ENCODE results near the gene PDS5B. TPM values are rescaled to one million over a fixed set of nuclear protein-coding genes. Genes with fewer than 3 reads are reported as not detected.

The PDS5B gene
- total RNA-seq, 1 experiment from 2014 or later, result 26.5 TPM

DNA sequence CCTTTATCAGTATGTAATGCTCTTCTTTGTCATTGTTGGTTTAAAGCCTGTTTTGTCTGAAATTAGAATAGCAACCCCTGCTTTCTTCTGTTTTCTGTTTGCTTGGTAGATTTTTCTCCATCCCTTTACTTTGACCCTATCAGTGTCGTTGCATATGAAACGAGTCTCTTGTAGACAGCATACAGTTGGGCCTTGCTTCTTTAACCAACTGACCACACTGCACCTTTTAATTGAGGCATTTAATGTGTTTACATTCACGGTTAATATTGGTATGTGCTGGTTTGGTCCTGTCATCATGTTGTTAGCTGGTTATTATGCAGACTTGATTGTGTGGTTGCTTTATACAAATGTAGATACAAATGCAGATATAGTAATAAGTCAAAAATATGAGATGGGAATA lies 71.1 kb downstream of the PDS5B start:
- peaks cover 62% of the 10 kb centered on the region for H3K79me2 ChIP-seq (ENCODE audit: insufficient read depth, low read length)

DNA sequence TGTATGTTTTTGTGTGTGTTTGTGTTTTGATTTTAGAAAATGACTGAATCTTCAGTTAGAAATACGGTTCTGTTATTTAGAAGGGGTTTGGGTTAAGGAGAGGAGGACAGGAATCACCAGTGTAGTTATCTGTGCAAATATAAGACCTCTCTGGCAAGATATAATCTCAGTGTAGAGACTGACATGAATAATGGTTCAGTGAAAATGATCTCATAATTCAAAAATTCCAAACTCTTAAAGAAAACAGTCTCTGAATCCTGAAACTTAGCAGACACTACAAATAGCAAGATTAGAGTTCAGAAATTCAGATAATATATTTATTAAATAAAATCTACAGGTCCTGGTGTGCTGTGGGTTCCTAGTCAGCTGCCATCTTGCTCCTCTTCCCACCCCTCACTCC lies 73.5 kb downstream of the PDS5B start:
- H3K4me1 ChIP-seq (ENCODE audit: control insufficient read depth in 1 of 2, insufficient read depth in 2 of 2, low read length in 2 of 2), result no peaks in the 10 kb centered on the region
- H3K4me3 ChIP-seq (replicated peaks in 1 of 2; ENCODE audit: low read depth in 1 of 2, low read length in 2 of 2), result no peak overlapping the region
- no peak overlapping the region for H2AFZ ChIP-seq (ENCODE audit: low read depth, low read length, poor library complexity, severe bottlenecking)
- peaks cover 39% of the 10 kb centered on the region for H3K79me2 ChIP-seq (ENCODE audit: insufficient read depth, low read length)
- H3K9me3 ChIP-seq (ENCODE audit: control insufficient read depth in 1 of 2, insufficient read depth in 1 of 2, low read depth in 1 of 2, low read length in 2 of 2), result no peaks in the 10 kb centered on the region
- DNase-seq (ENCODE audit: low read depth, low spot score) (no peak), ATAC-seq (no peak)
- ChIA-PET POLR2A (no interaction called here), CTCF (interaction anchor here (1.6 to 3.6 kb wide), 2 partner anchors 9 kb away, joined by 14 to 27 read pairs; no protein-coding TSS in a partner anchor), RAD21 (ENCODE audit: low non-redundant PET in 1 of 2, low total read pairs in 2 of 2, uncharacterized antibody in 2 of 2, unreplicated experiment in 2 of 2) (no interaction called here)
- no peak overlapping the region for H3K27ac ChIP-seq (ENCODE audit: low read depth, low read length)
- TF ChIP-seq JUND (IDR thresholded peaks at IDR 0.05) (no peak), SP1 (IDR thresholded peaks at IDR 0.05; ENCODE audit: low read depth) (no peak), FOSL1 (IDR thresholded peaks at IDR 0.05; ENCODE audit: low read depth) (no peak), EZH2 (IDR thresholded peaks at IDR 0.05) (no peak), CEBPB (IDR thresholded peaks at IDR 0.05; ENCODE audit: low read depth) (no peak)
- TF ChIP-seq, protein P1, sequence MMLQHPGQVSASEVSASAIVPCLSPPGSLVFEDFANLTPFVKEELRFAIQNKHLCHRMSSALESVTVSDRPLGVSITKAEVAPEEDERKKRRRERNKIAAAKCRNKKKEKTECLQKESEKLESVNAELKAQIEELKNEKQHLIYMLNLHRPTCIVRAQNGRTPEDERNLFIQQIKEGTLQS (IDR thresholded peaks at IDR 0.05), result no peak
- TF ChIP-seq, protein P2, sequence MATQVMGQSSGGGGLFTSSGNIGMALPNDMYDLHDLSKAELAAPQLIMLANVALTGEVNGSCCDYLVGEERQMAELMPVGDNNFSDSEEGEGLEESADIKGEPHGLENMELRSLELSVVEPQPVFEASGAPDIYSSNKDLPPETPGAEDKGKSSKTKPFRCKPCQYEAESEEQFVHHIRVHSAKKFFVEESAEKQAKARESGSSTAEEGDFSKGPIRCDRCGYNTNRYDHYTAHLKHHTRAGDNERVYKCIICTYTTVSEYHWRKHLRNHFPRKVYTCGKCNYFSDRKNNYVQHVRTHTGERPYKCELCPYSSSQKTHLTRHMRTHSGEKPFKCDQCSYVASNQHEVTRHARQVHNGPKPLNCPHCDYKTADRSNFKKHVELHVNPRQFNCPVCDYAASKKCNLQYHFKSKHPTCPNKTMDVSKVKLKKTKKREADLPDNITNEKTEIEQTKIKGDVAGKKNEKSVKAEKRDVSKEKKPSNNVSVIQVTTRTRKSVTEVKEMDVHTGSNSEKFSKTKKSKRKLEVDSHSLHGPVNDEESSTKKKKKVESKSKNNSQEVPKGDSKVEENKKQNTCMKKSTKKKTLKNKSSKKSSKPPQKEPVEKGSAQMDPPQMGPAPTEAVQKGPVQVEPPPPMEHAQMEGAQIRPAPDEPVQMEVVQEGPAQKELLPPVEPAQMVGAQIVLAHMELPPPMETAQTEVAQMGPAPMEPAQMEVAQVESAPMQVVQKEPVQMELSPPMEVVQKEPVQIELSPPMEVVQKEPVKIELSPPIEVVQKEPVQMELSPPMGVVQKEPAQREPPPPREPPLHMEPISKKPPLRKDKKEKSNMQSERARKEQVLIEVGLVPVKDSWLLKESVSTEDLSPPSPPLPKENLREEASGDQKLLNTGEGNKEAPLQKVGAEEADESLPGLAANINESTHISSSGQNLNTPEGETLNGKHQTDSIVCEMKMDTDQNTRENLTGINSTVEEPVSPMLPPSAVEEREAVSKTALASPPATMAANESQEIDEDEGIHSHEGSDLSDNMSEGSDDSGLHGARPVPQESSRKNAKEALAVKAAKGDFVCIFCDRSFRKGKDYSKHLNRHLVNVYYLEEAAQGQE (IDR thresholded peaks at IDR 0.05; ENCODE audit: low read depth), result no peak
- TF ChIP-seq, protein P3, sequence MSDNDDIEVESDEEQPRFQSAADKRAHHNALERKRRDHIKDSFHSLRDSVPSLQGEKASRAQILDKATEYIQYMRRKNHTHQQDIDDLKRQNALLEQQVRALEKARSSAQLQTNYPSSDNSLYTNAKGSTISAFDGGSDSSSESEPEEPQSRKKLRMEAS (IDR thresholded peaks at IDR 0.05), result no peak
- H3K27me3 ChIP-seq (ENCODE audit: insufficient read depth, low read length), result no peaks in the 10 kb centered on the region
- no peaks in the 10 kb centered on the region for H3K36me3 ChIP-seq (ENCODE audit: control insufficient read depth in 1 of 2, insufficient read depth in 2 of 2, low read length in 2 of 2)
- no TSS peak for BruUV-seq (replicated peaks)
- H3K9ac ChIP-seq (ENCODE audit: low read length), result no peak overlapping the region
- no peaks in the 10 kb centered on the region for H3K9me2 ChIP-seq (ENCODE audit: insufficient read depth)
- intact Hi-C loops (cut with micrococcal nuclease), result no loop called here
- no peak overlapping the region for H3K4me2 ChIP-seq (ENCODE audit: low read length)
- peaks cover 5% of the 10 kb centered on the region; the same call in 1 of the 2 replicates for H4K20me1 ChIP-seq (ENCODE audit: insufficient read depth)

More for the DNA sequence above, 71.1 kb downstream of the PDS5B start:
- no peak overlapping the region for H3K27ac ChIP-seq (ENCODE audit: low read depth, low read length)
- H2AFZ ChIP-seq (ENCODE audit: low read depth, low read length, poor library complexity, severe bottlenecking), result no peak overlapping the region
- H4K20me1 ChIP-seq (ENCODE audit: insufficient read depth), result peaks cover 5% of the 10 kb centered on the region; the same call in 1 of the 2 replicates
- ChIA-PET RAD21 (ENCODE audit: low non-redundant PET in 1 of 2, low total read pairs in 2 of 2, uncharacterized antibody in 2 of 2, unreplicated experiment in 2 of 2) (no interaction called here), POLR2A (no interaction called here), CTCF (interaction anchor here (1.5 kb wide), 1 partner anchor 71 kb away, joined by 3 read pairs; the partner anchor contains the start of gene PDS5B)
- no peaks in the 10 kb centered on the region for H3K9me3 ChIP-seq (ENCODE audit: control insufficient read depth in 1 of 2, insufficient read depth in 1 of 2, low read depth in 1 of 2, low read length in 2 of 2)
- TF ChIP-seq RAD21 (IDR thresholded peaks at IDR 0.05; ENCODE audit: low read depth) (no peak), ZFX (IDR thresholded peaks at IDR 0.05) (no peak), EGR1 (IDR thresholded peaks at IDR 0.05; ENCODE audit: low read depth) (no peak), POLR2A (IDR thresholded peaks at IDR 0.05; ENCODE audit: borderline replicate concordance, extremely low read depth, insufficient read depth, insufficient read length) (no peak)
- TF ChIP-seq, protein P4, sequence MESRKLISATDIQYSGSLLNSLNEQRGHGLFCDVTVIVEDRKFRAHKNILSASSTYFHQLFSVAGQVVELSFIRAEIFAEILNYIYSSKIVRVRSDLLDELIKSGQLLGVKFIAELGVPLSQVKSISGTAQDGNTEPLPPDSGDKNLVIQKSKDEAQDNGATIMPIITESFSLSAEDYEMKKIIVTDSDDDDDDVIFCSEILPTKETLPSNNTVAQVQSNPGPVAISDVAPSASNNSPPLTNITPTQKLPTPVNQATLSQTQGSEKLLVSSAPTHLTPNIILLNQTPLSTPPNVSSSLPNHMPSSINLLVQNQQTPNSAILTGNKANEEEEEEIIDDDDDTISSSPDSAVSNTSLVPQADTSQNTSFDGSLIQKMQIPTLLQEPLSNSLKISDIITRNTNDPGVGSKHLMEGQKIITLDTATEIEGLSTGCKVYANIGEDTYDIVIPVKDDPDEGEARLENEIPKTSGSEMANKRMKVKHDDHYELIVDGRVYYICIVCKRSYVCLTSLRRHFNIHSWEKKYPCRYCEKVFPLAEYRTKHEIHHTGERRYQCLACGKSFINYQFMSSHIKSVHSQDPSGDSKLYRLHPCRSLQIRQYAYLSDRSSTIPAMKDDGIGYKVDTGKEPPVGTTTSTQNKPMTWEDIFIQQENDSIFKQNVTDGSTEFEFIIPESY (IDR thresholded peaks at IDR 0.05; ENCODE audit: extremely low read depth, insufficient replicate concordance, low read length), result no peak
- TF ChIP-seq, protein P1 (IDR thresholded peaks at IDR 0.05), result no peak
- no peaks in the 10 kb centered on the region for H3K9me2 ChIP-seq (ENCODE audit: insufficient read depth)
- H3K4me2 ChIP-seq (ENCODE audit: low read length), result no peak overlapping the region
- DNase-seq (ENCODE audit: low read depth, low spot score), result no peak
- intact Hi-C loops (cut with micrococcal nuclease), result no loop called here
- no peak for ATAC-seq
- H3K4me1 ChIP-seq (ENCODE audit: control insufficient read depth in 1 of 2, insufficient read depth in 2 of 2, low read length in 2 of 2), result no peaks in the 10 kb centered on the region
- 0 out of 4 replicates have a peak, but pooled peaks cover 0 to 4% of the 10 kb centered on the region in 2 experiments for H3K36me3 ChIP-seq (ENCODE audit: control insufficient read depth in 1 of 2, insufficient read depth in 2 of 2, low read length in 2 of 2)
- H3K9ac ChIP-seq (ENCODE audit: low read length), result no peak overlapping the region
- H3K27me3 ChIP-seq (ENCODE audit: insufficient read depth, low read length), result no peaks in the 10 kb centered on the region
- BruUV-seq (replicated peaks), result no TSS peak
- no peak overlapping the region for H3K4me3 ChIP-seq (replicated peaks in 1 of 2; ENCODE audit: low read depth in 1 of 2, low read length in 2 of 2)

All from HCT116 (cell line).